Mononuclear cell (primary cell): ENCODE results near the gene MBD4. TPM values are rescaled to one million over a fixed set of nuclear protein-coding genes. Genes with fewer than 3 reads are reported as not detected.
"Not testable (repeated sequence)": the region's sequence is repeated elsewhere in the genome, so short reads cannot be mapped to it uniquely, and the experiment has no call there.

ENCODE experiments used
- H3K27me3 ChIP-seq: 2 replicates; pipeline ENCODE4 v1.6.0; 2011; ENCODE audit warnings: low read length, control low read depth; ENCODE audit not compliant: insufficient read depth
- H3K4me1 ChIP-seq: 2 replicates; pipeline ENCODE4 v1.5.1; 2011; ENCODE audit warnings: mild to moderate bottlenecking, low read length, control low read depth; ENCODE audit not compliant: insufficient read depth
- H3K4me3 ChIP-seq: 2 replicates; pipeline ENCODE4 v1.5.1; 2011; ENCODE audit warnings: mild to moderate bottlenecking, low read length, moderate library complexity
- H3K9me3 ChIP-seq: 2 replicates; pipeline ENCODE4 v1.5.1; 2011; ENCODE audit warnings: low read depth, mild to moderate bottlenecking, control low read depth, low read length
- total RNA-seq: library from RNA; depleted of rRNA; stranded (reverse); fragments of >200 nt; gene quantifications from one replicate; pipeline ENCODE4 v1.2.3, GENCODE V29; 2012

MBD4 gene
- total RNA-seq, 1 donor = 60.2 TPM

- not testable (repeated sequence) for H3K27me3 ChIP-seq, H3K9me3 ChIP-seq, H3K4me1 ChIP-seq, H3K4me3 ChIP-seq
Measured at GRCh38 chr3:129392106-129392887, 47.5 kb downstream of the MBD4 start.

GRCh38 chr3:129391583-129391982 is 48.2 kb downstream of the MBD4 start:
- not testable (repeated sequence) for H3K4me1 ChIP-seq, H3K4me3 ChIP-seq, H3K9me3 ChIP-seq

GRCh38 chr3:129389572-129389937 is 50.2 kb downstream of the MBD4 start:
- Histone ChIP-seq H3K4me3 (no peak overlapping the region), H3K9me3 (no peaks in the 10 kb centered on the region), H3K4me1 (no peaks in the 10 kb centered on the region), H3K27me3 (no peaks in the 10 kb centered on the region)

More at GRCh38 chr3:129391583-129391982, 48.2 kb downstream of the MBD4 start:
- not testable (repeated sequence) for H3K27me3 ChIP-seq

DNA sequence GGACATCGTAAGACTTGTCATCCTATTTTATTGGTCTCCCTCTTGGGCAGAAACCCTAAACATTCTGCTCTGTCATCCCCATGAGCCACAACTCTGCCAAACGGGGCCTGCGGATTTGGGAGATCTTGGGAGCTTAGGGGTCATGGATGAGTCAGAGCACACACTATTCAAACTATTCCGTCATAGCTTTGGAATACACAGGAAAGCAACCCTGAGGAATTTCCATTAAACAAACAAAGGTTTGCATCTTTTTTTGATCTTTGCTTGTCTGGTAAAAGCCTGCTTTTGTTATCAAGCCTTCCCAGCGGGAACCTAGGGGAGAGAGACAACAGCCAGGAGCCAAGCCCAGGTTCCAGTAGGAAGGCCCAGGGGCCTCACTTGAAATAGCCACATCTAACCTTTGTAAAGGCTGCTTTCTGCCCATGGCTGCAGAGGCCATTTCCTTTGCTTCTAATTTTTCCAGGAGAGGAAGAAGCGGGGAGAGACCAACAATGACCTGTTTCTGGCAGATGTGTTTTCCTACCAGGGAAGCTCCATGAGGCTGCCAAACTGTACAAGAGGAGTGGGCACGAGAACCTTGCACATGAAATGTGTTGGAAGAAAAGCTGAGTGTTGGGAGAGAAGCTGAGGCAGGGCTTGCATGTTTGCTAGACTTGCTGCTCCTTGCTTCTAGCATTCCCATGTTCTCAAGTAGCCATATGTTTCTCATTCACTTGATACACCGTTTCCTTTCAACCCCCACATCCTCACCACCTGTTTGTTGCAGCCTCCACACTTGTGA is 50.8 kb downstream of the MBD4 start:
- not testable (repeated sequence) for H3K4me3 ChIP-seq, H3K4me1 ChIP-seq, H3K9me3 ChIP-seq, H3K27me3 ChIP-seq

GRCh38 chr3:129387487-129387886 is 52.3 kb downstream of the MBD4 start:
- Histone ChIP-seq H3K4me1 (no peaks in the 10 kb centered on the region), H3K4me3 (no peak overlapping the region), H3K9me3 (no peaks in the 10 kb centered on the region), H3K27me3 (no peaks in the 10 kb centered on the region)

- Histone ChIP-seq H3K9me3 (no peaks in the 10 kb centered on the region), H3K4me1 (no peaks in the 10 kb centered on the region), H3K27me3 (no peaks in the 10 kb centered on the region), H3K4me3 (no peak overlapping the region)
Measured at GRCh38 chr3:129386984-129387383, 52.8 kb downstream of the MBD4 start.

DNA sequence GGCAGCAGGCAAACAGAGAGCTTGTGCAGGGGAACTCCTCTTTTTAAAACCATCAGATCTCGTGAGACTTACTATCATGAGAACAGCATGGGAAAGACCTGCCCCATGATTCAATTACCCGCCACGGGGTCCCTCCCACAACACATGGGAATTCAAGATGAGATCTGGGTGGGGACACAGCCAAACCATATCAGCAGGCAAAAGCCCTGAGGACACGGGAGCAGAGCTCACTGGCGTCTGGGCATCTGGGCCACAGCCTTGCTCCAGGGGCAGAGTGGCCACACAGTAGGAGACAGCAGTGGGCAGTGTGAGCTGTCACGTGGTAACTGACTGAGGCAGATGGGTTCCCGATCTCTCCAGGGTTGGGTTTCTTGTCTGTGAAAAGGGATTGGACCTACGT is 54.2 kb downstream of the MBD4 start:
- not testable (repeated sequence) for H3K9me3 ChIP-seq, H3K27me3 ChIP-seq, H3K4me1 ChIP-seq, H3K4me3 ChIP-seq

- H3K9me3 ChIP-seq = no peaks in the 10 kb centered on the region
- no peak overlapping the region for H3K4me3 ChIP-seq
- no peaks in the 10 kb centered on the region for H3K4me1 ChIP-seq
- no peaks in the 10 kb centered on the region for H3K27me3 ChIP-seq
Measured at GRCh38 chr3:129384594-129385323, 55.0 kb downstream of the MBD4 start.

DNA sequence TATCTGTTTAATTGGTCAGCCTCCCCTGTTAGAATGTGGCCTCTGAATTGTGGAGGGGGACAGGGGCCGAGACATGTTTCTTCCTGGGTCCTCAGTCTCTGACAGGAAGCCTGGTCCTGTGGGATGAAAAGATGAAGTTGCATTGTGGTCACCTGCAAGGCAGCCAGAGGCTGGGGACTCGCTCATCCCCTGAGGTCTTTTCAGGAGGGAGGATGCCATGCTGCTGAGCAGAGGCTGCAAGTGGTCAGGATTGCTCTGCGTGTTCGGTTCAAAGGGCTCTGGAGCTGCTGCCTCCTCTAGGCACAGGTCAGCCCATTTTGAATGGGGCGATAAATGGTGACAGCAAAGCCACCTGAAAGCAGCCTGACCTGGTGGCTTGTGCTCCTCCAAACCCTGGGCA is 55.6 kb downstream of the MBD4 start:
- not testable (repeated sequence) for H3K27me3 ChIP-seq, H3K4me3 ChIP-seq

DNA sequence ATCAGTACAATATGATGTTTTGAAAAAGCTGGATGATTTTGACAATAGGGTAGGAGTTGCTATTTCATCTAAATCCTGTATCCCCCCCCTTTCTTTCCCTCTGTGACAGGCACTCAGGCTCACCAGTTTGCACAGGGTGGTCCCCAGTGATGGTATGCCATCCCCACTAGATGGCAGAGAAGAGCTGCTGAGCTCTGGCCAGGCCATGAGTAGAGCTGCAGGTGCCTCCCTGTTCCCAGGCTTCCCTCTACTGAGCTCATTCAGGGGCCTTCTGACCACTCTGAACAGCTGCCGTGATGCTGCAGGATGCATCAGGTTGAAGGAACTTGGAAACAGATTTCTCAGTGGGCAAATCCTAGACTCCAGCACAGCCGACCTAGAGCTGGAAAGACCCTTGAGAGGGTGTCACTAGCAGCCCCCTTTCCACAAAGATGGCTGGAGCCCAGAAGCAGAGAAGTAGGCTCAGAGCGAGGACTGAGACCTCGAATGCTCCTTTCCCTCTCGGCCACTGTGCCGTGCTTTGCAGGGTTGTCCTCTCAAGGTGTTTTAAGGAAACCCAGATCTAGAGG is 56.4 kb downstream of the MBD4 start:
- no peaks in the 10 kb centered on the region for H3K4me1 ChIP-seq
- no peaks in the 10 kb centered on the region for H3K9me3 ChIP-seq
- no peaks in the 10 kb centered on the region for H3K27me3 ChIP-seq
- H3K4me3 ChIP-seq = no peak overlapping the region

More for the DNA sequence above, 55.6 kb downstream of the MBD4 start:
- not testable (repeated sequence) for H3K4me1 ChIP-seq, H3K9me3 ChIP-seq

GRCh38 chr3:129382366-129382765 is 57.4 kb downstream of the MBD4 start:
- Histone ChIP-seq H3K4me1 (no peaks in the 10 kb centered on the region), H3K4me3 (no peak overlapping the region), H3K27me3 (no peaks in the 10 kb centered on the region), H3K9me3 (no peaks in the 10 kb centered on the region)

Other genes starting within 250 kb of the MBD4 start
- 61.7 TPM for gene COPG1, start 190.3 kb downstream of the MBD4 start, total RNA-seq
- 37.9 TPM for gene HMCES, start 161.1 kb downstream of the MBD4 start, total RNA-seq
- gene EFCAB12, start 11.3 kb downstream of the MBD4 start, total RNA-seq = 1.4 TPM
- gene IFT122, start 276 bp upstream of the MBD4 start, total RNA-seq = 8.3 TPM
- gene RHO, start 88.7 kb upstream of the MBD4 start, total RNA-seq = 0.10 TPM
- gene H1-8, start 103.2 kb upstream of the MBD4 start, total RNA-seq = 0.21 TPM
- gene PLXND1, start 166.7 kb upstream of the MBD4 start, total RNA-seq = 38.7 TPM